IMR-90 (cell line): ENCODE measurements around the gene COPZ2. TPM values are rescaled to one million over a fixed set of nuclear protein-coding genes. Genes with fewer than 3 reads are reported as not detected.

Source experiments
- ATAC-seq: fragments of 200-7000 bp; cut with Tn5 transposase; 2 replicates; pipeline ENCODE4 v1.9.1; 2020; ENCODE audit warnings: low read depth, mild to moderate bottlenecking, moderate library complexity
- BruUV-seq: library from RNA; stranded (reverse); fragments of 400-500 nt; replicated peaks from 2 replicates; lab custom pipeline; 2021; lab: Mats Ljungman, UMichigan
- CTCF ChIA-PET: fragments of 300-600 bp; formaldehyde crosslinking; extraction: SDS; loops from one replicate; lab custom pipeline; 2021; ENCODE audit warnings: antibody characterized with exemption; lab: Yijun Ruan, JAX
- POLR2A ChIA-PET: fragments of 300-600 bp; sonication (Branson Sonifier 250); formaldehyde crosslinking; loops from one replicate; lab custom pipeline; 2022; ENCODE audit warnings: antibody characterized with exemption; ENCODE audit not compliant: unreplicated experiment; lab: Charles Lee
- DNase-seq: peaks from one replicate; pipeline ENCODE4 v3.0.0; 2013
- H2AFZ ChIP-seq: replicated peaks from 2 replicates; pipeline ENCODE3; 2013; ENCODE audit warnings: low read length, mild to moderate bottlenecking; ENCODE audit not compliant: poor library complexity
- H2AK5ac ChIP-seq: 2 replicates; pipeline ENCODE4 v1.6.1; 2013; ENCODE audit warnings: low read depth, low read length, inconsistent platforms
- H2AK9ac ChIP-seq: replicated peaks from 2 replicates; pipeline ENCODE3; 2013; ENCODE audit warnings: mild to moderate bottlenecking, low read depth, low read length, moderate library complexity; ENCODE audit not compliant: poor library complexity
- H2BK120ac ChIP-seq: 2 replicates; pipeline ENCODE4 v1.6.1; 2013; ENCODE audit warnings: low read depth, low read length, inconsistent platforms
- H2BK15ac ChIP-seq: 3 replicates; pipeline ENCODE4 v1.6.1; 2013; ENCODE audit warnings: low read depth, low read length, inconsistent platforms
- H2BK20ac ChIP-seq: 2 replicates; pipeline ENCODE4 v1.6.1; 2013; ENCODE audit warnings: low read depth, mild to moderate bottlenecking, inconsistent platforms, low read length, moderate library complexity
- H2BK5ac ChIP-seq: 2 replicates; pipeline ENCODE4 v1.6.1; 2013; ENCODE audit warnings: mild to moderate bottlenecking, low read depth, low read length, inconsistent platforms; ENCODE audit not compliant: poor library complexity, severe bottlenecking
- H3K14ac ChIP-seq: replicated peaks from 2 replicates; pipeline ENCODE4 v1.6.1; 2013; ENCODE audit warnings: low read depth, low read length, inconsistent platforms
- H3K18ac ChIP-seq: 2 replicates; pipeline ENCODE4 v1.6.1; 2013; ENCODE audit warnings: low read depth, low read length, control low read depth
- H3K23ac ChIP-seq: 2 replicates; pipeline ENCODE4 v1.6.1; 2013; ENCODE audit warnings: low read depth, low read length, inconsistent platforms
- H3K27ac ChIP-seq: 2 replicates; pipeline ENCODE4 v1.5.1; 2013; ENCODE audit warnings: mild to moderate bottlenecking, control low read depth, low read length; ENCODE audit not compliant: insufficient read depth
- H3K27me3 ChIP-seq: 2 replicates; pipeline ENCODE4 v1.6.1; 2013; ENCODE audit warnings: low read length; ENCODE audit not compliant: control insufficient read depth, insufficient read depth
- H3K36me3 ChIP-seq: 2 replicates; pipeline ENCODE4 v1.6.1; 2013; ENCODE audit warnings: low read length, mixed read lengths; ENCODE audit not compliant: control insufficient read depth, insufficient read depth
- H3K4ac ChIP-seq: 2 replicates; pipeline ENCODE4 v1.6.1; 2013; ENCODE audit warnings: low read depth, low read length, inconsistent platforms
- H3K4me1 ChIP-seq: 2 replicates; pipeline ENCODE4 v1.6.1; 2013; ENCODE audit warnings: low read length, mixed read lengths; ENCODE audit not compliant: control insufficient read depth, insufficient read depth
- H3K4me2 ChIP-seq: 2 replicates; pipeline ENCODE4 v1.6.1; 2013; ENCODE audit warnings: low read depth, mild to moderate bottlenecking, control low read depth, low read length, moderate library complexity
- H3K4me3 ChIP-seq: 2 replicates; pipeline ENCODE4 v1.5.1; 2013; ENCODE audit warnings: low read depth, mild to moderate bottlenecking, control low read depth, low read length, moderate library complexity; ENCODE audit not compliant: insufficient read depth
- H3K56ac ChIP-seq: 2 replicates; pipeline ENCODE4 v1.6.1; 2013; ENCODE audit warnings: low read length, inconsistent platforms; ENCODE audit not compliant: insufficient read depth; ENCODE audit errors: extremely low read depth
- H3K79me1 ChIP-seq, 2 experiments: 2 replicates each; pipeline ENCODE4 v1.6.1; 2013; ENCODE audit warnings: low read length in 2 of 2, inconsistent platforms in 1 of 2, low read depth in 1 of 2
- H3K9ac ChIP-seq: 2 replicates; pipeline ENCODE4 v1.6.1; 2013; ENCODE audit warnings: low read depth, low read length, control low read depth
- H3K9me1 ChIP-seq: 2 replicates; pipeline ENCODE4 v1.6.1; 2013; ENCODE audit warnings: low read length, inconsistent platforms; ENCODE audit not compliant: insufficient read depth
- H3K9me3 ChIP-seq: 2 replicates; pipeline ENCODE4 v1.6.1; 2013; ENCODE audit warnings: low read length; ENCODE audit not compliant: control insufficient read depth, insufficient read depth
- H4K20me1 ChIP-seq: 2 replicates; pipeline ENCODE4 v1.6.1; 2013; ENCODE audit warnings: low read length, inconsistent platforms; ENCODE audit not compliant: insufficient read depth
- H4K5ac ChIP-seq: 2 replicates; pipeline ENCODE4 v1.6.1; 2013; ENCODE audit warnings: mild to moderate bottlenecking, low read depth, low read length, control low read depth
- H4K8ac ChIP-seq, 2 experiments: 2 replicates each; pipeline ENCODE4 v1.6.1; 2013; ENCODE audit warnings: low read depth in 2 of 2, low read length in 2 of 2, control low read depth in 1 of 2, inconsistent platforms in 1 of 2
- H4K91ac ChIP-seq: 2 replicates; pipeline ENCODE4 v1.6.1; 2013; ENCODE audit warnings: low read depth, low read length, inconsistent platforms; ENCODE audit not compliant: insufficient read depth
- BHLHE40 ChIP-seq: fragments of 150-350 bp; IDR thresholded peaks from 2 replicates; pipeline ENCODE4 v1.6.1; 2016; ENCODE audit warnings: mild to moderate bottlenecking, low read depth, low read length
- CEBPB ChIP-seq: IDR thresholded peaks from 2 replicates; pipeline ENCODE4 v1.6.1; 2012; ENCODE audit warnings: low read depth, low read length, improper control_type of control experiment
- CHD1 ChIP-seq: IDR thresholded peaks from 2 replicates; pipeline ENCODE4 v1.6.1; 2012; ENCODE audit warnings: low read depth, low read length, improper control_type of control experiment
- CTCF ChIP-seq: conservative IDR thresholded peaks from 2 replicates; pipeline ENCODE4 v1.5.1; 2012; ENCODE audit warnings: mild to moderate bottlenecking, low read depth, low read length, improper control_type of control experiment
- ELK1 ChIP-seq: fragments of 150-350 bp; IDR thresholded peaks from 2 replicates; pipeline ENCODE4 v1.6.1; 2016; ENCODE audit warnings: low read depth, mild to moderate bottlenecking, low read length, moderate library complexity, borderline replicate concordance
- FOS ChIP-seq: fragments of 150-350 bp; IDR thresholded peaks from 2 replicates; pipeline ENCODE4 v1.6.1; 2016; ENCODE audit warnings: low read depth, low read length
- MAFK ChIP-seq: IDR thresholded peaks from 2 replicates; pipeline ENCODE4 v1.6.1; 2012; ENCODE audit warnings: low read depth, low read length, improper control_type of control experiment
- MAZ ChIP-seq: IDR thresholded peaks from 2 replicates; pipeline ENCODE4 v1.6.1; 2012; ENCODE audit warnings: low read depth, mild to moderate bottlenecking, low read length, improper control_type of control experiment, moderate library complexity, borderline replicate concordance
- MXI1 ChIP-seq: IDR thresholded peaks from 2 replicates; pipeline ENCODE4 v1.6.1; 2012; ENCODE audit warnings: low read depth, mild to moderate bottlenecking, low read length, moderate library complexity, borderline replicate concordance
- NFE2L2 ChIP-seq: fragments of 150-350 bp; IDR thresholded peaks from 2 replicates; pipeline ENCODE4 v1.6.1; 2016; ENCODE audit warnings: low read depth, mild to moderate bottlenecking, low read length
- POLR2A ChIP-seq: IDR thresholded peaks from 2 replicates; pipeline ENCODE4 v1.6.1; 2012; ENCODE audit warnings: mild to moderate bottlenecking, low read depth, low read length
- RAD21 ChIP-seq: IDR thresholded peaks from 2 replicates; pipeline ENCODE4 v1.6.1; 2012; ENCODE audit warnings: low read length, improper control_type of control experiment
- RCOR1 ChIP-seq: IDR thresholded peaks from 2 replicates; pipeline ENCODE4 v1.6.1; 2012; ENCODE audit warnings: mild to moderate bottlenecking, low read length, improper control_type of control experiment; ENCODE audit not compliant: insufficient replicate concordance
- RFX5 ChIP-seq: IDR thresholded peaks from 2 replicates; pipeline ENCODE4 v1.8.0; 2012; ENCODE audit warnings: low read depth, mild to moderate bottlenecking, low read length, moderate library complexity
- SMC3 ChIP-seq: fragments of 150-350 bp; IDR thresholded peaks from 2 replicates; pipeline ENCODE4 v1.6.1; 2016; ENCODE audit warnings: low read depth, mild to moderate bottlenecking, antibody characterized with exemption, low read length, moderate library complexity
- USF2 ChIP-seq: fragments of 150-350 bp; IDR thresholded peaks from 2 replicates; pipeline ENCODE4 v1.6.1; 2017; ENCODE audit warnings: mild to moderate bottlenecking, antibody characterized with exemption, low read length, low read depth
- WGBS, 2 experiments: methylation state at CpG; one replicate each; pipeline versions ENCODE4 v1.1.5 to v1.1.7; 2013; ENCODE audit warnings: missing lambda C conversion rate in 2 of 2; ENCODE audit not compliant: insufficient read length in 1 of 2; ENCODE audit errors: extremely low coverage in 2 of 2; 5-methylcytosine and 5-hydroxymethylcytosine counted together
- dilution Hi-C: fragments of 300-500 bp; cut with HindIII; formaldehyde crosslinking; loops from one replicate; pipeline ENCODE4 v1.14.3; 2018; ENCODE audit warnings: low sequenced_read_pairs; ENCODE audit not compliant: unreplicated experiment
- in situ Hi-C: fragments of 300-500 bp; cut with MboI; formaldehyde crosslinking; loops from 3 replicates; pipeline ENCODE4 v1.14.3; 2019; ENCODE audit warnings: low sequenced_read_pairs, inconsistent platforms, mixed read lengths
- intact Hi-C: fragments of 100-400 bp; cut with micrococcal nuclease; formaldehyde crosslinking; loops from 2 replicates; pipeline ENCODE4 v1.10.0; 2022
- polyA plus RNA-seq, 3 experiments: library from polyadenylated mRNA; depleted of rRNA; stranded (reverse); fragments of >200 nt; gene quantifications; 2 replicates each; pipeline ENCODE4 v1.2.3, GENCODE V29; 2012; ENCODE audit warnings: low replicate concordance in 1 of 3
- total RNA-seq: library from RNA; depleted of rRNA; stranded (reverse); fragments of >200 nt; gene quantifications from 2 replicates; pipeline ENCODE4 v1.2.3, GENCODE V29; 2012

COPZ2 gene
- total and polyA plus RNA-seq, 2 of the 4 experiments (the other 2 are of a cell fraction): 41.0 to 86.1 TPM

- no peak overlapping the region for H3K9ac ChIP-seq
- H2BK120ac ChIP-seq: no peak overlapping the region
- peaks cover 42 to 95% of the 10 kb centered on the region in 2 experiments for H3K79me1 ChIP-seq
- H4K8ac ChIP-seq: no peak overlapping the region
- no peak overlapping the region for H2BK15ac ChIP-seq
- ChIA-PET CTCF (no interaction called here), POLR2A (no interaction called here)
- no peak overlapping the region for H3K23ac ChIP-seq
- H3K9me3 ChIP-seq: no peaks in the 10 kb centered on the region
- H3K56ac ChIP-seq: no peak overlapping the region
- peaks cover 73% of the 10 kb centered on the region for H3K36me3 ChIP-seq
- in situ Hi-C loops (no loop called here), intact Hi-C loops (no loop called here), dilution Hi-C loops (no loop called here)
- H3K14ac ChIP-seq: no peak overlapping the region
- H2BK5ac ChIP-seq: no peak overlapping the region
- H4K5ac ChIP-seq: no peak overlapping the region
- no peak overlapping the region for H2AFZ ChIP-seq
- no peak overlapping the region for H4K91ac ChIP-seq
- H2AK5ac ChIP-seq: no peak overlapping the region
- TF ChIP-seq RAD21 (no peak), POLR2A (no peak), MAZ (no peak), CTCF (no peak), CEBPB (no peak), MXI1 (no peak), MAFK (no peak), CHD1 (no peak), FOS (no peak), USF2 (no peak), SMC3 (no peak), NFE2L2 (no peak), RFX5 (no peak), BHLHE40 (no peak), RCOR1 (no peak), ELK1 (no peak)
- WGBS, 2 experiments: no CpG with 5 or more reads among the region's 4 CpGs
- DNase-seq: no peak
- no peak overlapping the region for H2BK20ac ChIP-seq
- H3K4me3 ChIP-seq: no peak overlapping the region
- H3K27ac ChIP-seq: no peak overlapping the region
- peaks cover 31% of the 10 kb centered on the region for H3K4me1 ChIP-seq
- ATAC-seq: no peak
- BruUV-seq: no TSS peak
- no peaks in the 10 kb centered on the region for H3K27me3 ChIP-seq
- no peak overlapping the region for H3K4ac ChIP-seq
- H3K4me2 ChIP-seq: no peak overlapping the region
- no peak overlapping the region for H2AK9ac ChIP-seq
- H3K9me1 ChIP-seq: peaks cover 33% of the 10 kb centered on the region
- H3K18ac ChIP-seq: no peak overlapping the region
- peaks cover 35% of the 10 kb centered on the region for H4K20me1 ChIP-seq
These were observed 20.0 kb upstream of the COPZ2 start for GRCh38 chr17:48057626-48058025.
